Measurements from ENCODE around the gene ABHD6.
"Not testable (repeated sequence)": the region's sequence is repeated elsewhere in the genome, so short reads cannot be mapped to it uniquely, and the experiment has no call there.

GRCh38 chr3:58339146-58339545 is 101.6 kb downstream of the ABHD6 start:
- TF ChIP-seq JUN (IDR thresholded peaks at IDR 0.05; ENCODE audit: borderline replicate concordance, insufficient read depth, insufficient read length, low read depth); POLR2AphosphoS5 (IDR thresholded peaks at IDR 0.05; ENCODE audit: insufficient read depth, low read depth, low read length); CTCF (IDR thresholded peaks at IDR 0.05; ENCODE audit: extremely low read depth in 1 of 2, insufficient read depth in 1 of 2, low read depth in 1 of 2, low read length in 2 of 2); POLR2A (IDR thresholded peaks at IDR 0.05; ENCODE audit: low read depth, low read length); EZH2 (IDR thresholded peaks at IDR 0.05; ENCODE audit: borderline replicate concordance, low read depth, low read length, severe bottlenecking); MAX (IDR thresholded peaks at IDR 0.05; ENCODE audit: insufficient read depth, insufficient read length); FOS (IDR thresholded peaks at IDR 0.05; ENCODE audit: borderline replicate concordance, insufficient read depth, low read length): not testable (repeated sequence)
